ENCODE results near the gene SLC16A1.

DNA sequence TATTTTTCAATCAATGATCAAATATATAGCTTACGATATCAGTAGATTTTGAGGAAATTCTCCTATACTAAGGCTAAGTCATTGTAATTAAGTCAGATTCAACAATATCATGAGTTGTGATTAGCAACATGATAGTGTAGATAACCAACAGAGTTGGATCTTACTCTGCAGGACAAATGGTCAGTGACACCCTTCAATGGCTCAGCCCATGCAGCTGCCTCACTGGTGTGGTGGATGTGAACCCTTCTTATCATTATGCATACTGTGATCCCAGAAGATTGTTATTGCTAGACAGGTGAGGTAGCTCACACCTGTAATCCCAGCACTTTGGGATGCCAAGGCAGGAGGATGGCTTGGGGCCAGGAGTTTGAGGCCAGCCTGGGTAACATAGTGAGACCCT, 5.6 kb downstream of the SLC16A1 start:
- TF ChIP-seq, protein P1, sequence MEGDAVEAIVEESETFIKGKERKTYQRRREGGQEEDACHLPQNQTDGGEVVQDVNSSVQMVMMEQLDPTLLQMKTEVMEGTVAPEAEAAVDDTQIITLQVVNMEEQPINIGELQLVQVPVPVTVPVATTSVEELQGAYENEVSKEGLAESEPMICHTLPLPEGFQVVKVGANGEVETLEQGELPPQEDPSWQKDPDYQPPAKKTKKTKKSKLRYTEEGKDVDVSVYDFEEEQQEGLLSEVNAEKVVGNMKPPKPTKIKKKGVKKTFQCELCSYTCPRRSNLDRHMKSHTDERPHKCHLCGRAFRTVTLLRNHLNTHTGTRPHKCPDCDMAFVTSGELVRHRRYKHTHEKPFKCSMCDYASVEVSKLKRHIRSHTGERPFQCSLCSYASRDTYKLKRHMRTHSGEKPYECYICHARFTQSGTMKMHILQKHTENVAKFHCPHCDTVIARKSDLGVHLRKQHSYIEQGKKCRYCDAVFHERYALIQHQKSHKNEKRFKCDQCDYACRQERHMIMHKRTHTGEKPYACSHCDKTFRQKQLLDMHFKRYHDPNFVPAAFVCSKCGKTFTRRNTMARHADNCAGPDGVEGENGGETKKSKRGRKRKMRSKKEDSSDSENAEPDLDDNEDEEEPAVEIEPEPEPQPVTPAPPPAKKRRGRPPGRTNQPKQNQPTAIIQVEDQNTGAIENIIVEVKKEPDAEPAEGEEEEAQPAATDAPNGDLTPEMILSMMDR (IDR thresholded peaks at IDR 0.05) = no peak
- TF ChIP-seq POLR2A (IDR thresholded peaks at IDR 0.05) = no peak

All from gastroesophageal sphincter (tissue), 3 donors.